PC-9 (cell line): ENCODE data around the gene TCL1B. TPM values are rescaled to one million over a fixed set of nuclear protein-coding genes. Genes with fewer than 3 reads are reported as not detected.

Experiments
- BruUV-seq: library from RNA; stranded (reverse); fragments of 400-500 nt; replicated peaks from 2 replicates; lab custom pipeline; 2021; lab: Mats Ljungman, UMichigan
- CTCF ChIA-PET: fragments of 300-600 bp; sonication (Branson Sonifier 250); formaldehyde crosslinking; loops from one replicate; lab custom pipeline; 2022; ENCODE audit warnings: antibody characterized with exemption; lab: Charles Lee
- POLR2A ChIA-PET: fragments of 300-600 bp; sonication (Branson Sonifier 250); formaldehyde crosslinking; loops from one replicate; lab custom pipeline; 2022; ENCODE audit warnings: antibody characterized with exemption; ENCODE audit not compliant: unreplicated experiment; lab: Charles Lee
- DNase-seq, 2 experiments: peaks; one replicate each; pipeline versions ENCODE4 v3.0.0 to v3.0.0-alpha.2; 2015 to 2022; ENCODE audit warnings: mixed read lengths in 1 of 2
- H2AFZ ChIP-seq: fragments of 200-600 bp; sonication (generic); 2 replicates; pipeline ENCODE4 v1.8.1; 2017; ENCODE audit warnings: antibody characterized with exemption
- H3F3A ChIP-seq: fragments of 200-600 bp; sonication (generic); 2 replicates; pipeline ENCODE4 v1.8.1; 2017; ENCODE audit warnings: antibody characterized with exemption, mild to moderate bottlenecking, low read depth; ENCODE audit not compliant: insufficient read depth
- H3K27ac ChIP-seq: fragments of 200-600 bp; sonication (generic); 2 replicates; pipeline ENCODE4 v1.6.1; 2016; ENCODE audit warnings: mixed run types
- H3K27me3 ChIP-seq: fragments of 200-600 bp; sonication (generic); 2 replicates; pipeline ENCODE4 v1.6.1; 2016; ENCODE audit warnings: low read depth, mixed run types; ENCODE audit not compliant: insufficient read depth
- H3K36me3 ChIP-seq: fragments of 200-600 bp; sonication (generic); 2 replicates; pipeline ENCODE4 v1.6.1; 2016; ENCODE audit warnings: low read depth, mixed run types
- H3K4me1 ChIP-seq: fragments of 200-600 bp; sonication (generic); replicated peaks from 2 replicates; pipeline ENCODE4 v1.6.1; 2016; ENCODE audit warnings: mixed run types; ENCODE audit not compliant: insufficient read depth
- H3K4me2 ChIP-seq: fragments of 200-600 bp; sonication (generic); 2 replicates; pipeline ENCODE4 v1.6.1; 2017; ENCODE audit warnings: mixed run types
- H3K4me3 ChIP-seq: fragments of 200-600 bp; sonication (generic); 2 replicates; pipeline ENCODE4 v1.6.1; 2016; ENCODE audit warnings: mixed run types
- H3K79me2 ChIP-seq: fragments of 200-600 bp; sonication (generic); 2 replicates; pipeline ENCODE4 v1.6.1; 2017; ENCODE audit warnings: low read depth, mixed run types
- H3K9me2 ChIP-seq: fragments of 200-600 bp; sonication (generic); 2 replicates; pipeline ENCODE4 v1.8.1; 2017; ENCODE audit warnings: mild to moderate bottlenecking; ENCODE audit not compliant: insufficient read depth
- H3K9me3 ChIP-seq: fragments of 200-600 bp; sonication (generic); 2 replicates; pipeline ENCODE4 v1.8.1; 2016; ENCODE audit warnings: low read depth; ENCODE audit not compliant: insufficient read depth
- H4K20me1 ChIP-seq: fragments of 200-600 bp; sonication (generic); 2 replicates; pipeline ENCODE4 v1.8.1; 2017; ENCODE audit not compliant: insufficient read depth
- EZH2 ChIP-seq: fragments of 200-600 bp; sonication (generic); IDR thresholded peaks from 2 replicates; pipeline ENCODE4 v1.8.0; 2017; ENCODE audit warnings: antibody characterized with exemption, low read depth
- intact Hi-C: fragments of 100-400 bp; cut with micrococcal nuclease; formaldehyde crosslinking; loops from one replicate; pipeline ENCODE4 v1.10.0; 2022; ENCODE audit not compliant: unreplicated experiment
- total RNA-seq: library from RNA; stranded (reverse); gene quantifications from 2 replicates; pipeline ENCODE4 v1.2.3, GENCODE V29; 2021
- TF ChIP-seq, protein P1 (sequence below): fragments of 200-600 bp; sonication (generic); conservative IDR thresholded peaks from 2 replicates; pipeline ENCODE4 v1.6.1; 2017; ENCODE audit warnings: mixed run types, antibody characterized with exemption, mild to moderate bottlenecking, moderate library complexity

The TCL1B gene
- total RNA-seq, 1 experiment from 2014 or later, result not detected

DNA sequence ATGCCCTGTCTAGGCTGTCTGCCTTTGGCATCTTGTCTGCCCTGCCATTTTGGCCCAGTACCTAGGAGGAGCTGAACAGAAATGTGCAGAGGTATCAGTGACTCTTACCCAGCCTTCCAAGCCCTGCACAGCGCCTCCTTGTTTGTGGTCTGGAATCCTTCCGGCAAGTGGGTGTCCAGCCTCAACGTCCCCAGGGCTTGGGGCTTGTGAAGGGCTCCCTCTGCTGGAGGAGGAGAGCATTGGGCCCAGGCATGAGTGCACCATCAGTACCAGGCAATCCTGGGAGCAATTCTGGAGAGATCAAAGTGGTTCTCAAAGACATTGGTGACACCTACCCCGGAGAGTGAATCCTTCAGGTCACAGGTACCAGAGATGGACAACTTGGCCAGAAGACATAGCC lies 2.4 kb upstream of the TCL1B start:
- H3K4me2 ChIP-seq, result no peak overlapping the region
- no TSS peak for BruUV-seq
- H3K9me2 ChIP-seq, result no peaks in the 10 kb centered on the region
- ChIA-PET POLR2A (no interaction called here), CTCF (no interaction called here)
- DNase-seq, result no peak
- H3K9me3 ChIP-seq, result no peaks in the 10 kb centered on the region
- no peak overlapping the region for H3K4me3 ChIP-seq
- H3K27me3 ChIP-seq, result peaks cover 6% of the 10 kb centered on the region; the same call in 1 of the 2 replicates
- no peaks in the 10 kb centered on the region for H4K20me1 ChIP-seq
- H3K27ac ChIP-seq, result no peak overlapping the region
- H2AFZ ChIP-seq, result no peak overlapping the region
- no peaks in the 10 kb centered on the region for H3K79me2 ChIP-seq
- no peaks in the 10 kb centered on the region for H3K36me3 ChIP-seq
- no peaks in the 10 kb centered on the region for H3F3A ChIP-seq
- intact Hi-C loops, result no loop called here
- TF ChIP-seq, protein P1, sequence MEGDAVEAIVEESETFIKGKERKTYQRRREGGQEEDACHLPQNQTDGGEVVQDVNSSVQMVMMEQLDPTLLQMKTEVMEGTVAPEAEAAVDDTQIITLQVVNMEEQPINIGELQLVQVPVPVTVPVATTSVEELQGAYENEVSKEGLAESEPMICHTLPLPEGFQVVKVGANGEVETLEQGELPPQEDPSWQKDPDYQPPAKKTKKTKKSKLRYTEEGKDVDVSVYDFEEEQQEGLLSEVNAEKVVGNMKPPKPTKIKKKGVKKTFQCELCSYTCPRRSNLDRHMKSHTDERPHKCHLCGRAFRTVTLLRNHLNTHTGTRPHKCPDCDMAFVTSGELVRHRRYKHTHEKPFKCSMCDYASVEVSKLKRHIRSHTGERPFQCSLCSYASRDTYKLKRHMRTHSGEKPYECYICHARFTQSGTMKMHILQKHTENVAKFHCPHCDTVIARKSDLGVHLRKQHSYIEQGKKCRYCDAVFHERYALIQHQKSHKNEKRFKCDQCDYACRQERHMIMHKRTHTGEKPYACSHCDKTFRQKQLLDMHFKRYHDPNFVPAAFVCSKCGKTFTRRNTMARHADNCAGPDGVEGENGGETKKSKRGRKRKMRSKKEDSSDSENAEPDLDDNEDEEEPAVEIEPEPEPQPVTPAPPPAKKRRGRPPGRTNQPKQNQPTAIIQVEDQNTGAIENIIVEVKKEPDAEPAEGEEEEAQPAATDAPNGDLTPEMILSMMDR, result peak; percentile 45
- TF ChIP-seq EZH2, result no peak
- H3K4me1 ChIP-seq, result no peaks in the 10 kb centered on the region

- no peak overlapping the region for H3K4me3 ChIP-seq
- BruUV-seq, result no TSS peak
- no peaks in the 10 kb centered on the region for H4K20me1 ChIP-seq
- ChIA-PET CTCF (no interaction called here), POLR2A (no interaction called here)
- DNase-seq, result no peak
- no peak overlapping the region for H3K27ac ChIP-seq
- TF ChIP-seq, protein P1, result no peak
- TF ChIP-seq EZH2, result no peak
- H3K9me3 ChIP-seq, result no peaks in the 10 kb centered on the region
- H3K79me2 ChIP-seq, result no peaks in the 10 kb centered on the region
- intact Hi-C loops, result no loop called here
- H3K27me3 ChIP-seq, result peaks cover 23% of the 10 kb centered on the region
- no peaks in the 10 kb centered on the region for H3K4me1 ChIP-seq
- H3F3A ChIP-seq, result no peaks in the 10 kb centered on the region
- no peaks in the 10 kb centered on the region for H3K36me3 ChIP-seq
- no peaks in the 10 kb centered on the region for H3K9me2 ChIP-seq
- H3K4me2 ChIP-seq, result no peak overlapping the region
- H2AFZ ChIP-seq, result no peak overlapping the region
These were observed 709 bp downstream of the TCL1B start for GRCh38 chr14:95686935-95687334.

DNA sequence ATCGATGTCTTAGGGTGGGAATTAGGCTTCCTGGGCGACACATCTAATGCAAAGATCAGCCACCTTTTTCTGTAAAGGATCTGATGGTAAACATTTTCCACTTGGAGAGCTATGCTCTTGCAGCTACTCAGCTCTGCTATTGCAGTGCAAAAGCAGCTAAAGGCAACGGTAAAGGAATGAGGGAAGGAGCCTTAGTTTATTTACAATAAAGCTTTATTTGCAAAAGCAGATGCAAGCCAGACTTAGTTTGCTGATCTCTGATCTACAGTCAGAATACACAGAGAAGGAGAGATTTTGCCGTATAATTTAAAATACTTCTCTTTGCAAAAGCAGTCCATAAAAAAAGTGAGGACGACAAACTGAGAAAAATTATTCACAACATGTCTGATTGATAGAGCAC lies 3.2 kb downstream of the TCL1B start:
- H3K9me2 ChIP-seq, result no peaks in the 10 kb centered on the region
- H3K27me3 ChIP-seq, result peaks cover 35% of the 10 kb centered on the region
- H2AFZ ChIP-seq, result no peak overlapping the region
- no peak overlapping the region for H3K4me3 ChIP-seq
- intact Hi-C loops, result no loop called here
- H3K36me3 ChIP-seq, result no peaks in the 10 kb centered on the region
- H3K27ac ChIP-seq, result no peak overlapping the region
- DNase-seq, result no peak
- H3K9me3 ChIP-seq, result no peaks in the 10 kb centered on the region
- no TSS peak for BruUV-seq
- no peak for TF ChIP-seq EZH2
- TF ChIP-seq, protein P1, result no peak
- H3F3A ChIP-seq, result no peaks in the 10 kb centered on the region
- POLR2A ChIA-PET, result interaction anchor here (0.6 kb wide), 1 partner anchor 25 kb away, joined by 3 read pairs; no protein-coding TSS in a partner anchor
- no peaks in the 10 kb centered on the region for H3K79me2 ChIP-seq
- no peak overlapping the region for H3K4me2 ChIP-seq
- H3K4me1 ChIP-seq, result no peaks in the 10 kb centered on the region
- no peaks in the 10 kb centered on the region for H4K20me1 ChIP-seq
- CTCF ChIA-PET, result no interaction called here
